CD14-positive monocyte (primary cell): Measurements from ENCODE around the gene MMP19. TPM values are rescaled to one million over a fixed set of nuclear protein-coding genes. Genes with fewer than 3 reads are reported as not detected.
A peak's percentile ranks its signal among the peaks of the same experiment; 100 is the strongest.

Experiments
- DNase-seq, 3 donors: peaks; one replicate each; pipeline ENCODE4 v3.0.0-alpha.2; 2011 to 2022
- H2AFZ ChIP-seq: 2 replicates; pipeline ENCODE4 v1.6.0; 2012; ENCODE audit warnings: mild to moderate bottlenecking, low read depth, low read length, inconsistent platforms; ENCODE audit not compliant: insufficient read depth, poor library complexity, severe bottlenecking
- H3K27ac ChIP-seq, 2 donors: 1 replicate in 1 of 2; 2 replicates in 1 of 2; pipeline ENCODE4 v1.5.1; 2012 to 2013; ENCODE audit warnings: low read length in 2 of 2, control low read depth in 1 of 2, inconsistent platforms in 1 of 2, low read depth in 1 of 2, mild to moderate bottlenecking in 1 of 2
- H3K27me3 ChIP-seq, 2 donors: one replicate each; pipeline versions ENCODE4 v1.6.0 to v1.6.1; 2011 to 2013; ENCODE audit warnings: low read length in 2 of 2; ENCODE audit not compliant: control insufficient read depth in 2 of 2, insufficient read depth in 2 of 2
- H3K36me3 ChIP-seq, 2 donors: replicated peaks in 1 of 2; 1 replicate in 1 of 2; 2 replicates in 1 of 2; pipeline versions ENCODE4 v1.5.1 to v1.6.1; 2012 to 2013; ENCODE audit warnings: low read length in 2 of 2, control low read depth in 1 of 2, inconsistent platforms in 1 of 2, mild to moderate bottlenecking in 1 of 2; ENCODE audit not compliant: insufficient read depth in 2 of 2, control insufficient read depth in 1 of 2
- H3K4me1 ChIP-seq, 2 donors: 1 replicate in 1 of 2; 2 replicates in 1 of 2; pipeline versions ENCODE4 v1.5.1 to v1.6.1; 2012 to 2013; ENCODE audit warnings: low read length in 2 of 2, control low read depth in 1 of 2, inconsistent platforms in 1 of 2, mild to moderate bottlenecking in 1 of 2, moderate library complexity in 1 of 2; ENCODE audit not compliant: insufficient read depth in 2 of 2, control insufficient read depth in 1 of 2
- H3K4me2 ChIP-seq: replicated peaks from 2 replicates; pipeline ENCODE3; 2012; ENCODE audit warnings: low read length, moderate library complexity, mild to moderate bottlenecking; ENCODE audit not compliant: poor library complexity, severe bottlenecking; ENCODE audit errors: extremely low read depth
- H3K4me3 ChIP-seq, 3 experiments: fragments of 200-600 bp in 1 of 3; sonication (generic) in 1 of 3; replicated peaks in 1 of 3; 1 replicate in 2 of 3; 2 replicates in 1 of 3; pipeline ENCODE4 v1.5.1; 2011 to 2013; ENCODE audit warnings: low read length in 3 of 3, mild to moderate bottlenecking in 3 of 3, control low read depth in 2 of 3, low read depth in 2 of 3, inconsistent platforms in 1 of 3, moderate library complexity in 1 of 3
- H3K79me2 ChIP-seq: 2 replicates; pipeline ENCODE4 v1.6.0; 2012; ENCODE audit warnings: mild to moderate bottlenecking, control low read depth, inconsistent platforms, low read length, moderate library complexity; ENCODE audit not compliant: insufficient read depth
- H3K9ac ChIP-seq: 2 replicates; pipeline ENCODE4 v1.6.0; 2017; ENCODE audit warnings: low read length, mild to moderate bottlenecking; ENCODE audit not compliant: insufficient read depth, poor library complexity, severe bottlenecking
- H3K9me3 ChIP-seq, 2 donors: replicated peaks in 1 of 2; 1 replicate in 1 of 2; 2 replicates in 1 of 2; pipeline versions ENCODE4 v1.5.1 to v1.6.1; 2012 to 2013; ENCODE audit warnings: low read length in 2 of 2, control low read depth in 1 of 2; ENCODE audit not compliant: control insufficient read depth in 1 of 2, insufficient read depth in 1 of 2
- H4K20me1 ChIP-seq: 2 replicates; pipeline ENCODE4 v1.6.0; 2012; ENCODE audit warnings: mild to moderate bottlenecking, low read length, control low read depth, moderate library complexity; ENCODE audit not compliant: insufficient read depth
- H3K27ac Mint-ChIP-seq, 7 donors: one replicate each; pipeline ENCODE4 v1.8.0; 2020; ENCODE audit warnings: mild to moderate bottlenecking in 7 of 7, mixed read lengths in 7 of 7, moderate library complexity in 6 of 7, inconsistent platforms in 2 of 7
- H3K27me3 Mint-ChIP-seq, 3 donors: one replicate each; pipeline ENCODE4 v1.8.0; 2021 to 2022; ENCODE audit warnings: low read depth in 3 of 3, mild to moderate bottlenecking in 3 of 3, mixed read lengths in 3 of 3, moderate library complexity in 3 of 3, inconsistent platforms in 1 of 3
- H3K36me3 Mint-ChIP-seq, 2 donors: one replicate each; pipeline ENCODE4 v1.8.0; 2020; ENCODE audit warnings: mixed read lengths in 2 of 2, inconsistent platforms in 1 of 2, mild to moderate bottlenecking in 1 of 2
- H3K4me1 Mint-ChIP-seq: one replicate; pipeline ENCODE4 v1.8.0; 2020; ENCODE audit warnings: mild to moderate bottlenecking, mixed read lengths
- H3K4me3 Mint-ChIP-seq, 2 donors: one replicate each; pipeline ENCODE4 v1.8.0; 2020; ENCODE audit warnings: mild to moderate bottlenecking in 2 of 2, mixed read lengths in 2 of 2, moderate library complexity in 1 of 2
- H3K9me3 Mint-ChIP-seq, 7 donors: one replicate each; pipeline ENCODE4 v1.8.0; 2020 to 2022; ENCODE audit warnings: mixed read lengths in 7 of 7, mild to moderate bottlenecking in 6 of 7, moderate library complexity in 6 of 7, inconsistent platforms in 2 of 7
- WGBS: methylation state at CpG from one replicate; pipeline ENCODE4 v1.1.5; 2013; ENCODE audit warnings: missing lambda C conversion rate; ENCODE audit not compliant: insufficient coverage; 5-methylcytosine and 5-hydroxymethylcytosine counted together
- intact Hi-C, 2 donors: fragments of 100-400 bp; cut with micrococcal nuclease; formaldehyde crosslinking; loops; one replicate each; pipeline versions ENCODE4 v1.15.0 to v1.15.1; 2023
- polyA plus RNA-seq, 3 donors: library from polyadenylated mRNA; depleted of rRNA in 1 of 3; unstranded in 2 of 3; stranded (reverse) in 1 of 3; fragments of 300-500 nt in 2 of 3; fragments of >200 nt in 1 of 3; fragmentation: Illumina TruSeq in 2 of 3; gene quantifications; 1 replicate in 2 of 3; 2 replicates in 1 of 3; pipeline ENCODE4 v1.2.3, GENCODE V29; 2012 to 2021
- TF ChIP-seq, protein P1 (sequence below): fragments of 200-600 bp; IDR thresholded peaks from one replicate; pipeline ENCODE4 v1.8.0; 2022; ENCODE audit warnings: antibody characterized with exemption, mild to moderate bottlenecking

Gene MMP19
- polyA plus RNA-seq, 3 donors, result 0.81 to 2.8 (median 1.0) TPM

DNA sequence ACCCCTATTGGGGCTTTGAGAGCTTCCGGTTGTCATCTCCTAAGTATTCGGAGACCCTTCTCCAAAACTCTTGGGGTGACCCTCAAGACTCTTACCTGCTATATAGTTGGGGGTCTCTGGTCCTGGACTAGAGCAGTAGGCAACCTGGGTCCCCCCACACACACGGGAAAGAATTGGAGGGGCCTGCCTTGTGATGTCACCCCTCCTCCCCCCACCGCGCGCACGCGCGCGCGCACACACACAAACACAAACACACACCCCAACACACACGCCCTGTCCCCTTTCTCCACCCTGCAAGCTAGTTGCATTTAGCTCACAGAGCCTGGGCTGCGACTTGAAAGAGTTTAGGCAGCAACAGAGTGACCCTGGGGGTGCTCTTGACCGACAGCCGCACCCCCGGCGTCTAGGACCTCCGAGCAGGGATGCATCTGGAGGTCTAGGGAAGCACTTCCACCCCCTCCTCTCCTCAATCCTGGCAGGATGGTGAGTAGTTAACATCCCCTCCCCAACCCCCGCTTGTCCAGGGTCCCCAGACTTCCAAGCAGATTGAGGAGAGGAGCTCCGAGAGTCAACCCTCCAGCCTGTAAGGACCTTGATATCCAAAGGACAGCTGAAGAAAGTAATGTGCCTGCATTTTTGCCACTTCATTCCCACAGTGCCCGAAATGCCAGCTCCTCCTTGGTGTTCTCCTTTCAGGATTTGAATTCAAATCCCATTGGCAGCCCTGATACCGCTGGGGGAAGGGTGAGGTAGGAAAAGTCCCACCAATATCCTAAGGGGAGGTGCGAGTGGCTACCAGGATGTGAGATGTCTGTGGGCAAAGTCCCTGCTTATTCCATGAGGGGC is 11.9 kb downstream of the MMP19 start:
- Histone ChIP-seq H3K27ac (peak overlapping the region; percentile 73 to 87), H3K36me3 (no peaks in the 10 kb centered on the region), H2AFZ (peak overlapping the region; percentile 93), H3K79me2 (peaks cover 44% of the 10 kb centered on the region), H3K9ac (peak overlapping the region; percentile 81), H3K27me3 (no peaks in the 10 kb centered on the region), H3K4me3 (peak overlapping the region; percentile 80 to 97 (median 89)), H3K4me2 (peak overlapping the region; percentile 86), H4K20me1 (no peaks in the 10 kb centered on the region), H3K4me1 (peaks cover 45 to 49% of the 10 kb centered on the region in 2 donors), H3K9me3 (no peaks in the 10 kb centered on the region)
- TF ChIP-seq, protein P1, sequence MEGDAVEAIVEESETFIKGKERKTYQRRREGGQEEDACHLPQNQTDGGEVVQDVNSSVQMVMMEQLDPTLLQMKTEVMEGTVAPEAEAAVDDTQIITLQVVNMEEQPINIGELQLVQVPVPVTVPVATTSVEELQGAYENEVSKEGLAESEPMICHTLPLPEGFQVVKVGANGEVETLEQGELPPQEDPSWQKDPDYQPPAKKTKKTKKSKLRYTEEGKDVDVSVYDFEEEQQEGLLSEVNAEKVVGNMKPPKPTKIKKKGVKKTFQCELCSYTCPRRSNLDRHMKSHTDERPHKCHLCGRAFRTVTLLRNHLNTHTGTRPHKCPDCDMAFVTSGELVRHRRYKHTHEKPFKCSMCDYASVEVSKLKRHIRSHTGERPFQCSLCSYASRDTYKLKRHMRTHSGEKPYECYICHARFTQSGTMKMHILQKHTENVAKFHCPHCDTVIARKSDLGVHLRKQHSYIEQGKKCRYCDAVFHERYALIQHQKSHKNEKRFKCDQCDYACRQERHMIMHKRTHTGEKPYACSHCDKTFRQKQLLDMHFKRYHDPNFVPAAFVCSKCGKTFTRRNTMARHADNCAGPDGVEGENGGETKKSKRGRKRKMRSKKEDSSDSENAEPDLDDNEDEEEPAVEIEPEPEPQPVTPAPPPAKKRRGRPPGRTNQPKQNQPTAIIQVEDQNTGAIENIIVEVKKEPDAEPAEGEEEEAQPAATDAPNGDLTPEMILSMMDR, result no peak
- Mint-ChIP-seq H3K4me3 (peak overlapping the region; percentile 96), H3K27ac (peak overlapping the region; percentile 89 to 96 (median 94)), H3K9me3 (no peaks in the 10 kb centered on the region), H3K27me3 (peaks cover 0 to 2% (median 0%) of the 10 kb centered on the region in 3 donors), H3K4me1 (peaks cover 50% of the 10 kb centered on the region), H3K36me3 (peaks cover 5 to 8% of the 10 kb centered on the region in 2 donors)
- intact Hi-C loops, result loop anchor here in 1 of 2 donors (1.0 kb wide), 1 partner anchor 16 kb away; no protein-coding TSS in a partner anchor
- DNase-seq, result peak in 2 of 3 donors; percentile 42 to 47
- 0% methylated on average over 4 of the region's 23 CpGs for WGBS

DNA sequence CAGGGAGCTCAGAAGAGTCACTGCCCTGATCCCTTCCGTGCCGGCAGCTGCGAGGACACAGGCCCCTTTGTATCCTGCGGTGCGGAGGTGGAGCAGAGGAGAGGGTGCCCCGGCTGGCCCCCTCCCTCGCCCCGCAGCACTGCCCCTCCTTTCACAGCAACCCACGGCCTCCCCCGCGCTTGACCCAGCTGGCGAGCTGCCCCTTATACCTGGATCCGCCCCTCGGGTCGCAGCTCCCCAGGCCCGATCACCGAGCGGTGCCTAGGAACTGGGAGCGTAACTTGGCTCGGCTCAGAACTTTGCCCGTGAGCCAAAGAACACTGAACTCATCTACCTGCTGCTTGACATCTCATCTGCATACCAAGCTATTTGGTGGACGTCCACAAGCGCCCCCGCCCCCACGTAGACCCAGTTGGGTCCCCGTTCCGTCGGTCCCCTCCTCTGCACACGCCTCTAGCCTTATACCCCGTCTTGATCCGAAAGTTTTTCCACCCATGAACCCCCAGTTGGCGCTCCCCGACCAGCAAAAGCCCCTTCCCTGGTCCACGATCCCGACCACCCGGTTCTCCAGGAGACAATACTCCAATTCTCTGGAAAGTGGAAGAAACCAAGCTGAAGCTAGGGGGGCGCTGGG is 12.7 kb downstream of the MMP19 start:
- no peaks in the 10 kb centered on the region for H3K27me3 ChIP-seq
- peaks cover 52% of the 10 kb centered on the region for H3K4me1 Mint-ChIP-seq
- peak overlapping the region; percentile 73 to 87 for H3K27ac ChIP-seq
- no peaks in the 10 kb centered on the region for H4K20me1 ChIP-seq
- peaks cover 0 to 2% (median 0%) of the 10 kb centered on the region in 3 donors for H3K27me3 Mint-ChIP-seq
- TF ChIP-seq, protein P1, result no peak
- H3K4me3 ChIP-seq, result peak overlapping the region; percentile 80 to 97 (median 89)
- H3K79me2 ChIP-seq, result peaks cover 50% of the 10 kb centered on the region
- H3K9me3 ChIP-seq, result no peaks in the 10 kb centered on the region
- DNase-seq, result peak in 1 of 3 donors; percentile 11
- H3K9me3 Mint-ChIP-seq, result no peaks in the 10 kb centered on the region
- H2AFZ ChIP-seq, result peak overlapping the region; percentile 93
- H3K4me1 ChIP-seq, result peaks cover 47 to 54% of the 10 kb centered on the region in 2 donors
- intact Hi-C loops, result loop anchor here (1.0 to 10.0 kb wide), 4 partner anchors 13 to 285 kb away; partner anchors contain the start of genes PYM1 (in 1 of the 2), RPL41 (in 1 of the 2), SARNP (in 1 of the 2) and ZC3H10 (in 1 of the 2)
- H3K4me3 Mint-ChIP-seq, result peak overlapping the region; percentile 96
- WGBS, result 1% methylated on average over 30 of the region's 37 CpGs
- peak overlapping the region; percentile 86 for H3K4me2 ChIP-seq
- no peaks in the 10 kb centered on the region for H3K36me3 ChIP-seq
- peak overlapping the region; percentile 81 for H3K9ac ChIP-seq
- H3K36me3 Mint-ChIP-seq, result peaks cover 5 to 8% of the 10 kb centered on the region in 2 donors
- H3K27ac Mint-ChIP-seq, result peak overlapping the region; percentile 89 to 96 (median 94)
